ENCODE data around the gene HK2.
"Not testable (repeated sequence)": the region's sequence is repeated elsewhere in the genome, so short reads cannot be mapped to it uniquely, and the experiment has no call there.

HK2 gene

GRCh38 chr2:74880054-74880728 lies 46.3 kb downstream of the HK2 start:
- DNase-seq: no peak

- DNase-seq: no peak
Observed at GRCh38 chr2:74881176-74881575, 47.2 kb downstream of the HK2 start.

GRCh38 chr2:74881626-74882298 lies 47.8 kb downstream of the HK2 start:
- DNase-seq: no peak

- no peak for DNase-seq
Observed at GRCh38 chr2:74882299-74882687, 48.4 kb downstream of the HK2 start.

GRCh38 chr2:74883011-74883410 lies 49.1 kb downstream of the HK2 start:
- no peak for DNase-seq

GRCh38 chr2:74884118-74884762 lies 50.3 kb downstream of the HK2 start:
- no peak for DNase-seq

- no peak for DNase-seq
Observed at GRCh38 chr2:74884866-74885265, 50.9 kb downstream of the HK2 start.

- DNase-seq: no peak
Observed at GRCh38 chr2:74886251-74886650, 52.3 kb downstream of the HK2 start.

GRCh38 chr2:74886811-74887210 lies 52.9 kb downstream of the HK2 start:
- no peak for DNase-seq

GRCh38 chr2:74887445-74887951 lies 53.6 kb downstream of the HK2 start:
- DNase-seq: no peak

GRCh38 chr2:74887960-74888700 lies 54.2 kb downstream of the HK2 start:
- DNase-seq: no peak

- DNase-seq: no peak
Observed at GRCh38 chr2:74889159-74889558, 55.2 kb downstream of the HK2 start.

- DNase-seq: no peak
Observed at GRCh38 chr2:74890711-74891110, 56.8 kb downstream of the HK2 start.

- DNase-seq: no peak
Observed at GRCh38 chr2:74891136-74891764, 57.3 kb downstream of the HK2 start.

- DNase-seq: not testable (repeated sequence)
Observed at GRCh38 chr2:74891816-74892215, 57.9 kb downstream of the HK2 start.

- no peak for DNase-seq
Observed at GRCh38 chr2:74892609-74893008, 58.7 kb downstream of the HK2 start.

- no peak for DNase-seq
Observed at GRCh38 chr2:74893332-74893731, 59.4 kb downstream of the HK2 start.

- no peak for DNase-seq
Observed at GRCh38 chr2:74894272-74894981, 60.5 kb downstream of the HK2 start.

- DNase-seq: no peak
Observed at GRCh38 chr2:74895001-74895400, 61.1 kb downstream of the HK2 start.

GRCh38 chr2:74896232-74896631 lies 62.3 kb downstream of the HK2 start:
- no peak for DNase-seq

- DNase-seq: not testable (repeated sequence)
Observed at GRCh38 chr2:74900225-74900624, 66.3 kb downstream of the HK2 start.

GRCh38 chr2:74902281-74902860 lies 68.4 kb downstream of the HK2 start:
- DNase-seq: peak; percentile 74

Data from midbrain (tissue), 1 donor.